KOPT-K1 (cell line): ENCODE results near the gene FBN3.

Source experiments
- H3K27ac ChIP-seq: fragments of 200-600 bp; sonication (generic); 2 replicates; pipeline ENCODE4 v1.5.1; 2016; ENCODE audit warnings: antibody characterized with exemption, mild to moderate bottlenecking, low read depth, low read length; ENCODE audit not compliant: poor library complexity, severe bottlenecking
- H3K36me3 ChIP-seq: fragments of 200-600 bp; sonication (generic); 2 replicates; pipeline ENCODE4 v1.5.1; 2017; ENCODE audit warnings: antibody characterized with exemption, mild to moderate bottlenecking, low read length, moderate library complexity; ENCODE audit not compliant: insufficient read depth
- H3K9me3 ChIP-seq: fragments of 200-600 bp; sonication (generic); 2 replicates; pipeline ENCODE4 v1.5.1; 2017; ENCODE audit warnings: antibody characterized with exemption, low read length, mild to moderate bottlenecking; ENCODE audit not compliant: insufficient read depth, poor library complexity, severe bottlenecking

The FBN3 gene

GRCh38 chr19:8094336-8094735, 55.1 kb downstream of the FBN3 start:
- no peaks in the 10 kb centered on the region for H3K36me3 ChIP-seq

DNA sequence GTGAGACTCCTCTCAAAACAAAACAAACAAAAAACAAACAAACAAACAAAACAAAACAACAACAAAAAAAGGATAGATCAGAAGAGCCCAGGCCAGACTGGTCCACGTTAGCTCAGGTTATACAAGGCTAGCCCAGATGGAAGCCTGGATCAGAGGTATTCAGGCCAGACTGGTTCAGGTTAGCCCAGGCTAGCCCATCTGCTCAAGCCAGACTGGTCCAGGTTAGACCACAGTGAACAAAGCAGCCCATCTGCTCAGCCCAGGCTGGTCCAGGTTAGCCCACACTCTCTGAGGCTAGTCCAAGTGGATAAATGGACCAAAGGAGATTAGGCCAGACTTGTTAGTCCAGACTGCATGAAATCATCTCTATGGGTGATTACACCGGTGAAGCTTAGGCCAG, 55.7 kb downstream of the FBN3 start:
- Histone ChIP-seq H3K36me3 (no peaks in the 10 kb centered on the region), H3K27ac (no peak overlapping the region), H3K9me3 (peaks cover 37% of the 10 kb centered on the region)

More at GRCh38 chr19:8094336-8094735, 55.1 kb downstream of the FBN3 start:
- H3K27ac ChIP-seq, result no peak overlapping the region
- H3K9me3 ChIP-seq, result peaks cover 36% of the 10 kb centered on the region

- Histone ChIP-seq H3K36me3 (no peaks in the 10 kb centered on the region), H3K27ac (no peak overlapping the region), H3K9me3 (peaks cover 26% of the 10 kb centered on the region)
Observed at GRCh38 chr19:8090950-8091349, 58.4 kb downstream of the FBN3 start.

- H3K36me3 ChIP-seq, result no peaks in the 10 kb centered on the region
- peaks cover 16% of the 10 kb centered on the region for H3K9me3 ChIP-seq
- no peak overlapping the region for H3K27ac ChIP-seq
Observed at GRCh38 chr19:8089664-8090601, 59.5 kb downstream of the FBN3 start.

DNA sequence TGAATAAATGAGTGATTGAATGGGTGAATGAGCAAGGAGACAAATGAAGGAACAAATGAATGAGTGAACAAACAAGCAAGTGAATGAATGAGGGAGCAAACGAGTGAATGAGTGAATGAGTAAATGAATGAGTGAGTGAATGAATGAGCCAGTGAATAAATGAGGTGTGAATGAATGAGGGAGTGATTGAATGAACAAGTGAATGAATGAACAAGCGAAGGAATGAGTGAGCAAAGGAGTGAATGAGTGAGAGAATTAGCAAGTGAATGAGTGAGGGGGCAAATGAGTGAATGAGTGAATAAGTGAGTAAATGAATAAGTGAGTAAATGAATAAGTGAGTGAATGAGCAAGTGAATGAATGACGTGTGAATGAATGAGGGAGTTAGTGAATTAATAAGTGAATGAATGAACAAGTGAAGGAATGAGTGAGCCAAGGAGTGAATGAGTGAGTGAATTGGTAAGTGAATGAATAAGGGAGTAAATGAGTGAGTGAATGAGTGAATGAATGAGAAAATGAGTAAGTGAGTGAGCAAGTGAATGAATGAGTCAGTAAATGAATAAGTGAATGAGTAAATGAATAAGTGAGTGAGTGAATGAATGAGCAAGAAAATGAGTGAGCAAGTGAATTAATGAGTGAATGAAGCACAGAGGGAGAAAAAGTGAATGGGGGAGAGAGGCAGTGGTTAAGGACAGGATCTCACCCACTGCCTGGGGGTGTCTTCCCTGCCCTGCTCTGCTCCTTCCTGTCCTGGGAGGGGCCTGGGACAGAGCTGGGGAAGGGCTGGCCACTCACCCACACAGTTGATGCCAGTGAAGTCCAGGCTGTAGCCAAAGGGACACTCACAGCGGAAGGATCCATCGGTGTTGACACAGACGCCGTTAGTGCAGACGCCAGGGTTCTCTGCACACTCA, 60.4 kb downstream of the FBN3 start:
- Histone ChIP-seq H3K36me3 (no peaks in the 10 kb centered on the region), H3K27ac (no peak overlapping the region), H3K9me3 (peaks cover 7% of the 10 kb centered on the region)

- Histone ChIP-seq H3K27ac (no peak overlapping the region), H3K9me3 (peaks cover 4% of the 10 kb centered on the region), H3K36me3 (no peaks in the 10 kb centered on the region)
Observed at GRCh38 chr19:8087876-8088275, 61.5 kb downstream of the FBN3 start.

DNA sequence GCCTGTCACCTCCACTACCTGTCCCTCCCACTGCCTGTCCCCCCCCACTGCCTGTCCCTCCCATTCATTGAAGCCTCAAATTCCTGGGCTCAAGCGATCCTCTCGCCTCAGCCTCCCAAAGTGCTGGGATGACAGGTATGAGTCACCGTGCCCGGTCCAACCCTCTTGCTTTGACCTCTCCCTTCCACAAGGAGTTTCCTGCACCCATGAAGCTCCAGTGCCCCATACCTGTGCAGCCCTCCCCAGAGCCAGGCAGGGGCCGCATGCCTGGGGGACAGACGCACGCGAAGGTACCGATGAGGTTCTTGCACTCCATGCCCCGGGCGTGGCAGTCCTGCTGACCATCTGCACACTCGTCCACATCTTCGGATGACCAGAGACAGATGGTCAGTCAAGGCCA, 62.5 kb downstream of the FBN3 start:
- Histone ChIP-seq H3K36me3 (no peaks in the 10 kb centered on the region), H3K9me3 (peaks cover 4% of the 10 kb centered on the region), H3K27ac (no peak overlapping the region)

GRCh38 chr19:8085598-8086408, 63.6 kb downstream of the FBN3 start:
- peaks cover 4% of the 10 kb centered on the region for H3K9me3 ChIP-seq
- no peak overlapping the region for H3K27ac ChIP-seq
- H3K36me3 ChIP-seq, result no peaks in the 10 kb centered on the region

- H3K27ac ChIP-seq, result no peak overlapping the region
- H3K36me3 ChIP-seq, result no peaks in the 10 kb centered on the region
Observed at GRCh38 chr19:8084152-8084551, 65.2 kb downstream of the FBN3 start.

DNA sequence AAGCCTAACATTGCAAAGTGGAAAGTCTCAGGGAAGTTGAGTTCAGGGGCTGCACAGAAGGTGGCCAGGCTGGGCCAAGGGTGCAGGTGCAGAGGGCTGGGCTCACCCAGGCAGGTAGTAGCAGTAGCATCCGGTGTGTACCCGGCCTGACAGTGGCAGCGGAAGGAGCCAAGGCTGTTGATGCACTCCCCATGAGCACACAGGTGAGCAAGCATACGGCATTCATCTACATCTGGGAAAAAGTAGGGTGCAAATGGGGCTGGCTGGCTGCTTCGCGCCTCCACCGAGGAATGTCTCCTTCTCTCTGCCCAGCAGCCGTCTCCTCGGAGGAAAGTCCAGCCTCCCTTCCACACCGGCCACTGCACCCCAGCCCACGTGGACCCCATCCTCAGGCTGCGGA, 66.3 kb downstream of the FBN3 start:
- Histone ChIP-seq H3K36me3 (no peaks in the 10 kb centered on the region), H3K27ac (no peak overlapping the region), H3K9me3 (no peaks in the 10 kb centered on the region)

More at GRCh38 chr19:8084152-8084551, 65.2 kb downstream of the FBN3 start:
- peaks cover 4% of the 10 kb centered on the region for H3K9me3 ChIP-seq

DNA sequence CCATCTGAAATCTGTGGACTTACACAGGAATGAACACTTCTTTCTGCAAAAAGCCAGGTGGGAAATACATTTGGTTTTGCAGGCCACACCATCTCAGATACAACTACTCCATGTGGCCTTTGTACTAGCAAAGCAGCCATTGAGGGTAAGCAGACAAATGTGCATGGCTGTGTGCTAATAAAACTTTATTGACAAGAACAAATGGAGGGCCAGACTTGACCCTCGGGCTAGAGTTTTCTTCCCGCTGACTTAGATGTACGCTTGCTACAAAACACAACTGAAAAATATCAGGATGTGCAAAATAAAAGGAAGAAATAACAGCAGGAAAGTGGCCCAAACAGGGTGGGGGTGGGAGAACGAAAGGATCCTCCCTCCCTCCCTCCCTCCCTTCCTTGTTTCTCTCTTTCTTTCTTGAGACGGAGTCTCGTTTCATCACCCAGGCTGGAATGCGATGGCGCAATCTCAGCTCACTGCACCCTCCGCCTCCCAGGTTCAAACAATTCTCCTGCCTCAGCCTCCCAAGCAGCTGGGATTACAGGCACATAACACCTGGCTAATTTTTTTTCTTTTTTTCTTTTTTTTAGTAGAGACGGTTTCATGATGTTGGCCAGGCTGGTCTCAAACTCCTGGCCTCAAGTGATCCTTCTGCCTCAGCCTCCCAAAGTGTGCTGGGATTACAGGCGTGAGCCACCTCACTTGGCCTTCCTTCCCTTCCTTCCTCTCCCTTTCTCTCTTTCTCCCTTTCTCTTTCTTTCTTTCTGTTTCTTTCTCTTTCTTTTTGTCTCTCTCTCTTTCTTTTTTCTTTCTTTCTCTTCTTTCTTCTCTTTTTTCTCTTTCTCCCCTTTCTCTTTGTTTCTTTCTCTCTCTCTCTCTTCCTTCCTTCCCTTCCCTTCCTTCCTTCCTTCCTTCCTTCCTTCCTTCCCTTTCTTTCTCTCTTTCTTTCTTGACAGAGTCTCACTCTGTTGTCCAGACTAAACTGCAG, 67.5 kb downstream of the FBN3 start:
- H3K36me3 ChIP-seq, result no peaks in the 10 kb centered on the region
- H3K9me3 ChIP-seq, result no peaks in the 10 kb centered on the region
- H3K27ac ChIP-seq, result no peak overlapping the region

DNA sequence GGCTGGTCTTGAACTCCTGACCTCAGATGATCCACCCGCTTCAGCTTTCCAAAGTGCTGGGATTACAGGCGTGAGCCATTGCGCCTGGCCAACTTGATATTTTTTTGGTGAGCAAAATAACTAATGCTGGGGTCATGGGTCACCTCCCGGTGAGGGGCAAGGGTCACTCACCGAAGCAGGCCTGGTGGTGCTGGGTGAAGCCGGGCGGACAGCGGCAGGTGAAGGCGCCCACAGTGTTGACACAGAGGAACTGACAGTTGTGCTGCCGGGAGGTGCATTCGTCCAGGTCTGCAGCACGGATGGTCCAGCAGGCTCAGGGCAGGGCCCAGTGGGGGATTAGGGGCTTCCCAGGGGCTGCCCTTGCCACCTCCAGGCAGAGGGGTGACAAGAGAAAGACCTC, 68.6 kb downstream of the FBN3 start:
- H3K27ac ChIP-seq, result no peak overlapping the region
- no peaks in the 10 kb centered on the region for H3K36me3 ChIP-seq
- no peaks in the 10 kb centered on the region for H3K9me3 ChIP-seq

DNA sequence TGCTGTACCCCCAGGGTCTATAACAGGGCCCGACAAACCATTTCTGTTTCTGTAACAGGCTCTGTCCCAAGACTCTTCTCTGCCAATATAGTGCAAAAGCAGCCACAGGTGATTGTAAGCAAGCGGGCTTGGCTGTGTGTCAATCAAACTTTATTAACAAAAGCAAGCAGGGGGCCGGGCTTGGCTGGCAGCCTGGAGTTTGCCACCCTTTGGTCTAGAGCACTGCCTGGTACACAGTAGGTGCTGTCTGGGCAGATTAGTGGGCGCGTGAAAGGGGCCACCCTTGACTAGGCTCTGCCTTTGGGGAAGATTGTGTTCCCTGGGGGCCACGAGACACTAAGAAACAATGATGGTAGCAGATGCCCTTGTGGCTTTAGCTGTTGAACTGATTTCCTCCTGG, 69.4 kb downstream of the FBN3 start:
- Histone ChIP-seq H3K36me3 (no peaks in the 10 kb centered on the region), H3K27ac (no peak overlapping the region), H3K9me3 (no peaks in the 10 kb centered on the region)
